GM12892 (cell line): ENCODE results near the gene ICAM2.

Experiments
- POLR2A ChIP-seq: IDR thresholded peaks from 2 replicates; pipeline ENCODE4 v1.6.1; 2011; ENCODE audit warnings: low read depth, low read length, control low read depth
- POLR2AphosphoS5 ChIP-seq: IDR thresholded peaks from 2 replicates; pipeline ENCODE4 v1.6.1; 2011; ENCODE audit warnings: low read depth, low read length, control low read depth

DNA sequence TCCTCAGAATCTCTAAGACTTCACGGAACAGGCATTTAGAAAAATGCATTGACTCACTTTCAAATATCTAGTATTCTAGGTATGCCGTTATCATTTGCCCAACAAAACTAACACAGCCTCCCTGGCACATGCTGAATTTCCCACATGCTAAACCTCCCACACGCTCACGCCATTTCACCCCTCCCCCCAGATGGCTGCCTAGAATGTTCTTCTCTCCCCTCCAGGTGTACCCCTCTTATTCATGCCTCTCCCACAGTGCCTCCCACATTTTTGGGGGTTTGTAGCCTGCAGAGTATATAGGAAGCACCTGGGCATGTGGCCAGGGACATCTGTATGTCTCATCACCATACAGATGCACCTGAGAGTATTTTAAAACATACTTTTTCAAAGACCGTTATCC, 38.2 kb upstream of the ICAM2 start:
- TF ChIP-seq POLR2A (no peak), POLR2AphosphoS5 (no peak)
